ENCODE data around the gene PCDHA3.
"Not testable (repeated sequence)": the region's sequence is repeated elsewhere in the genome, so short reads cannot be mapped to it uniquely, and the experiment has no call there.

Gene PCDHA3

GRCh38 chr5:140823475-140823874 lies 22.6 kb downstream of the PCDHA3 start:
- DNase-seq (ENCODE audit: low read depth) = no peak
- TF ChIP-seq CTCF (IDR thresholded peaks at IDR 0.05; ENCODE audit: low read depth, low read length, missing control alignments) = no peak
- no peak overlapping the region for H3K4me3 ChIP-seq (ENCODE audit: low read depth, low read length)
- in situ Hi-C loops (cut with HindIII; ENCODE audit: low sequenced_read_pairs) = no loop called here

GRCh38 chr5:140827704-140828361 lies 27.0 kb downstream of the PCDHA3 start, which contains the start of gene PCDHA6:
Gene PCDHA6, plus strand, starts transcription at chr5:140827960. Its CDS starts 132 bp downstream, at chr5:140828092.
- DNase-seq (ENCODE audit: low read depth) = no peak
- in situ Hi-C loops (cut with HindIII; ENCODE audit: low sequenced_read_pairs) = no loop called here
- no peak for TF ChIP-seq CTCF (IDR thresholded peaks at IDR 0.05; ENCODE audit: low read depth, low read length, missing control alignments)
- no peak within 1 kb of the TSS for H3K4me3 ChIP-seq (ENCODE audit: low read depth, low read length)

GRCh38 chr5:140828362-140828737 lies 27.5 kb downstream of the PCDHA3 start:
- no peak overlapping the region for H3K4me3 ChIP-seq (ENCODE audit: low read depth, low read length)
- TF ChIP-seq CTCF (IDR thresholded peaks at IDR 0.05; ENCODE audit: low read depth, low read length, missing control alignments) = no peak
- no peak for DNase-seq (ENCODE audit: low read depth)
- in situ Hi-C loops (cut with HindIII; ENCODE audit: low sequenced_read_pairs) = no loop called here

GRCh38 chr5:140829511-140830501 lies 28.9 kb downstream of the PCDHA3 start:
- DNase-seq (ENCODE audit: low read depth); in situ Hi-C loops (cut with HindIII; ENCODE audit: low sequenced_read_pairs); H3K4me3 ChIP-seq (ENCODE audit: low read depth, low read length): not testable (repeated sequence)

- no peak for DNase-seq (ENCODE audit: low read depth)
- H3K4me3 ChIP-seq (ENCODE audit: low read depth, low read length) = no peak within 1 kb of the TSS
- no peak for TF ChIP-seq CTCF (IDR thresholded peaks at IDR 0.05; ENCODE audit: low read depth, low read length, missing control alignments)
- in situ Hi-C loops (cut with HindIII; ENCODE audit: low sequenced_read_pairs) = no loop called here
Measured at GRCh38 chr5:140833993-140834392, 33.1 kb downstream of the PCDHA3 start, which contains the start of gene PCDHA7. Gene PCDHA7, plus strand, starts transcription at chr5:140834269. Its CDS starts 115 bp downstream, at chr5:140834384.

- DNase-seq (ENCODE audit: low read depth); H3K4me3 ChIP-seq (ENCODE audit: low read depth, low read length); in situ Hi-C loops (cut with HindIII; ENCODE audit: low sequenced_read_pairs): not testable (repeated sequence)
Measured at GRCh38 chr5:140834439-140835008, 33.7 kb downstream of the PCDHA3 start.

GRCh38 chr5:140835622-140836510 lies 35.0 kb downstream of the PCDHA3 start:
- no peak for TF ChIP-seq CTCF (IDR thresholded peaks at IDR 0.05; ENCODE audit: low read depth, low read length, missing control alignments)
- H3K4me3 ChIP-seq (ENCODE audit: low read depth, low read length) = no peak overlapping the region
- no peak for DNase-seq (ENCODE audit: low read depth)
- in situ Hi-C loops (cut with HindIII; ENCODE audit: low sequenced_read_pairs) = no loop called here

Measured in astrocyte of the cerebellum (primary cell).